ENCODE data around the gene NRTN. TPM values are rescaled to one million over a fixed set of nuclear protein-coding genes. Genes with fewer than 3 reads are reported as not detected.
A peak's percentile ranks its signal among the peaks of the same experiment; 100 is the strongest.
"Not testable (repeated sequence)": the region's sequence is repeated elsewhere in the genome, so short reads cannot be mapped to it uniquely, and the experiment has no call there.

Gene NRTN
- total RNA-seq, 1 donor from 2014 or later = 2.1 TPM

GRCh38 chr19:5865772-5866171 lies 60.9 kb downstream of the NRTN start:
- no peak for DNase-seq (ENCODE audit: low spot score, unreplicated experiment)
- Mint-ChIP-seq H3K4me3 (ENCODE audit: low read depth) (no peak overlapping the region), H3K27me3 (peaks cover 19% of the 10 kb centered on the region), H3K36me3 (ENCODE audit: insufficient read depth) (no peaks in the 10 kb centered on the region), H3K4me1 (ENCODE audit: low read depth) (no peaks in the 10 kb centered on the region), H3K27ac (no peak overlapping the region), H3K9me3 (ENCODE audit: low read depth) (no peaks in the 10 kb centered on the region)
- TF ChIP-seq CTCF (IDR thresholded peaks at IDR 0.05; ENCODE audit: unreplicated experiment) = no peak

GRCh38 chr19:5867201-5868136 lies 62.6 kb downstream of the NRTN start:
- H3K9me3 Mint-ChIP-seq (ENCODE audit: low read depth) = no peaks in the 10 kb centered on the region
- no peak for TF ChIP-seq CTCF (IDR thresholded peaks at IDR 0.05; ENCODE audit: unreplicated experiment)
- no peaks in the 10 kb centered on the region for H3K36me3 Mint-ChIP-seq (ENCODE audit: insufficient read depth)
- H3K4me3 Mint-ChIP-seq (ENCODE audit: low read depth) = no peak overlapping the region
- no peaks in the 10 kb centered on the region for H3K4me1 Mint-ChIP-seq (ENCODE audit: low read depth)
- DNase-seq (ENCODE audit: low spot score, unreplicated experiment) = no peak
- H3K27ac Mint-ChIP-seq = peak overlapping the region; percentile 71
- peaks cover 16% of the 10 kb centered on the region for H3K27me3 Mint-ChIP-seq

GRCh38 chr19:5870986-5871394 lies 66.1 kb downstream of the NRTN start:
- Mint-ChIP-seq H3K27ac (peak overlapping the region; percentile 12), H3K4me3 (ENCODE audit: low read depth) (no peak overlapping the region), H3K36me3 (ENCODE audit: insufficient read depth) (no peaks in the 10 kb centered on the region), H3K27me3 (peaks cover 10% of the 10 kb centered on the region), H3K9me3 (ENCODE audit: low read depth) (no peaks in the 10 kb centered on the region), H3K4me1 (ENCODE audit: low read depth) (no peaks in the 10 kb centered on the region)
- DNase-seq (ENCODE audit: low spot score, unreplicated experiment) = no peak
- no peak for TF ChIP-seq CTCF (IDR thresholded peaks at IDR 0.05; ENCODE audit: unreplicated experiment)

- no peak for DNase-seq (ENCODE audit: low spot score, unreplicated experiment)
- H3K4me1 Mint-ChIP-seq (ENCODE audit: low read depth) = no peaks in the 10 kb centered on the region
- peaks cover 2% of the 10 kb centered on the region for H3K27me3 Mint-ChIP-seq
- TF ChIP-seq CTCF (IDR thresholded peaks at IDR 0.05; ENCODE audit: unreplicated experiment) = no peak
- no peaks in the 10 kb centered on the region for H3K9me3 Mint-ChIP-seq (ENCODE audit: low read depth)
- H3K27ac Mint-ChIP-seq = no peak overlapping the region
- no peaks in the 10 kb centered on the region for H3K36me3 Mint-ChIP-seq (ENCODE audit: insufficient read depth)
- H3K4me3 Mint-ChIP-seq (ENCODE audit: low read depth) = no peak overlapping the region
These were observed 68.8 kb downstream of the NRTN start for GRCh38 chr19:5873617-5874199.

GRCh38 chr19:5874496-5874895 lies 69.6 kb downstream of the NRTN start:
- DNase-seq (ENCODE audit: low spot score, unreplicated experiment); H3K4me1 Mint-ChIP-seq (ENCODE audit: low read depth); H3K27ac Mint-ChIP-seq; H3K27me3 Mint-ChIP-seq; H3K4me3 Mint-ChIP-seq (ENCODE audit: low read depth); H3K9me3 Mint-ChIP-seq (ENCODE audit: low read depth); H3K36me3 Mint-ChIP-seq (ENCODE audit: insufficient read depth): not testable (repeated sequence)
